Measurements from ENCODE around the gene DDC. TPM values are rescaled to one million over a fixed set of nuclear protein-coding genes. Genes with fewer than 3 reads are reported as not detected.

Gene DDC
- total and polyA plus RNA-seq, 7 donors: 0.10 to 1.7 (median 0.59) TPM

GRCh38 chr7:50497968-50498367 lies 67.2 kb downstream of the DDC start:
- no peak for ATAC-seq
- 53 to 67% (median 60%) methylated on average over 5 of the region's 5 CpGs for WGBS, 3 donors
- no peak for TF ChIP-seq CTCF (IDR thresholded peaks at IDR 0.05)
- Histone ChIP-seq H3K4me1 (peaks cover 21% of the 10 kb centered on the region), H3K36me3 (ENCODE audit: insufficient read depth in 1 of 2, low read depth in 1 of 2) (no peaks in the 10 kb centered on the region), H3K4me3 (no peak overlapping the region), H3K9me3 (no peaks in the 10 kb centered on the region), H3K27ac (no peak overlapping the region), H3K27me3 (ENCODE audit: insufficient read depth in 3 of 3, low read length in 2 of 3) (no peaks in the 10 kb centered on the region)
- intact Hi-C loops (cut with DNase I): no loop called here
- DNase-seq: no peak

DNA sequence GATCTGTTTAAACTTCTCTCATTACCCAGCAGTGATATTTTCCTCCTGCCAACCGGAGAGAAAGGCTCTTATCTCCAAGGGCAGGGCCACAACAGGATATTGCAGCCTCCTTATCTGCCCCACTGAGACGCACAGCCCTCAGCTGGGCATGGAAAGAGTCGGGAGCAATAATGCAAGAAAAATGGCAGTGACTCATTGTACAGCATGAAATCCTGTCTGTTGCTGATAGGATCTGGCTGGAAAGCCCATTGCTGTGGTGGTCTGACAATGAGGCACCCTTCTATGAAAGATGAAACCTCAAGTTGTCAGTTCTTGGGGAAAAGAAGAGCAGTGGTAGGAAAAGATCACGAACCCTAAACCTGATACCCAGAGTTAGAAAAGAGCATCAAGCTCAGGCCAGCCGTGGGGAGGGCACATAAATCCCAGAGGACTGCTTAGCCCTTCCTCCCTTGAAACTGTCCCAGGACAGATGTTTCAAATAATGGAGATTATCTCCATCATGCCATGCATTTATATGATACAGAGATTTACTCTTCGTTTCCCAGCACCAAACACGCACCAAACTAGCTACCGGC lies 68.0 kb downstream of the DDC start:
- no peaks in the 10 kb centered on the region for H3K27me3 ChIP-seq (ENCODE audit: insufficient read depth in 3 of 3, low read length in 2 of 3)
- no peaks in the 10 kb centered on the region for H3K36me3 ChIP-seq (ENCODE audit: insufficient read depth in 1 of 2, low read depth in 1 of 2)
- H3K9me3 ChIP-seq: no peaks in the 10 kb centered on the region
- intact Hi-C loops (cut with DNase I): no loop called here
- peaks cover 15% of the 10 kb centered on the region for H3K4me1 ChIP-seq
- TF ChIP-seq CTCF (IDR thresholded peaks at IDR 0.05): no peak
- ATAC-seq: no peak
- 41 to 60% (median 42%) methylated on average over 8 of the region's 8 CpGs for WGBS, 3 donors
- no peak for DNase-seq
- H3K4me3 ChIP-seq: no peak overlapping the region
- no peak overlapping the region for H3K27ac ChIP-seq

DNA sequence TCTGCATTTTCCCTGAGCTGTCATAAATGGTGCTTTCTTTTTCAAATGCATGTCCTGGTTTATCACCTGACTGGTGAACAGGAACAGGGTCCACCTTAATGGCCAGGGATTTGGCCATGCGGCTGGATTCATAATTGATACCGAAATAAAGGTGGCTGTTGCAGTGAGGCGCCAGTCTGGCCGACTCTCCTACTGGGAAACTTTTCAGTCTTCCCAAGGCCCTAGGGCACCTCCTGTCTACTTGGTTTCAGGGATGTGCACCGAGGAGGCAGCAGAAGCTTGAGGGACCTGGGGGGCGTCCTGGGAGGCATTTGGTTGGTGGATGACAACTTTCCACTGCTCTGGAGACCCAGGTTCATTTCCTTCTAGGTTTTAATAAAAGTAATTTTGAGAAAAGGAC lies 68.6 kb downstream of the DDC start:
- ATAC-seq: no peak

GRCh38 chr7:50495746-50496145 lies 69.5 kb downstream of the DDC start:
- ATAC-seq (no peak), DNase-seq (no peak)
- no peak for TF ChIP-seq CTCF (IDR thresholded peaks at IDR 0.05)
- intact Hi-C loops (cut with DNase I): no loop called here
- Histone ChIP-seq H3K27me3 (ENCODE audit: insufficient read depth in 3 of 3, low read length in 2 of 3) (no peaks in the 10 kb centered on the region), H3K27ac (no peak overlapping the region), H3K4me1 (peaks cover 3% of the 10 kb centered on the region), H3K36me3 (ENCODE audit: insufficient read depth in 1 of 2, low read depth in 1 of 2) (no peaks in the 10 kb centered on the region), H3K9me3 (no peaks in the 10 kb centered on the region), H3K4me3 (no peak overlapping the region)
- WGBS, 3 donors: 52 to 70% (median 59%) methylated on average over 3 of the region's 3 CpGs

More for the DNA sequence above, 68.6 kb downstream of the DDC start:
- no peaks in the 10 kb centered on the region for H3K36me3 ChIP-seq (ENCODE audit: insufficient read depth in 1 of 2, low read depth in 1 of 2)
- 67 to 75% (median 69%) methylated on average over 6 of the region's 6 CpGs for WGBS, 3 donors
- intact Hi-C loops (cut with DNase I): no loop called here
- H3K9me3 ChIP-seq: no peaks in the 10 kb centered on the region
- TF ChIP-seq CTCF (IDR thresholded peaks at IDR 0.05): no peak
- no peaks in the 10 kb centered on the region for H3K27me3 ChIP-seq (ENCODE audit: insufficient read depth in 3 of 3, low read length in 2 of 3)
- DNase-seq: no peak
- H3K4me1 ChIP-seq: peaks cover 10% of the 10 kb centered on the region
- H3K27ac ChIP-seq: no peak overlapping the region
- H3K4me3 ChIP-seq: no peak overlapping the region
